H1 (cell line): ENCODE data around the gene IL23A. TPM values are rescaled to one million over a fixed set of nuclear protein-coding genes. Genes with fewer than 3 reads are reported as not detected.

Source experiments
- CTCF ChIA-PET: fragments of 300-600 bp; sonication (Branson Sonifier 250); formaldehyde crosslinking; loops from one replicate; lab custom pipeline; 2021; ENCODE audit not compliant: partially characterized antibody; lab: Charles Lee
- POLR2A ChIA-PET: fragments of 300-600 bp; sonication (Branson Sonifier 250); formaldehyde crosslinking; loops from one replicate; lab custom pipeline; 2021; ENCODE audit warnings: inconsistent platforms; ENCODE audit not compliant: partially characterized antibody; lab: Charles Lee
- DNase-seq, 2 experiments: peaks; one replicate each; pipeline versions ENCODE4 v3.0.0 to v3.0.0-alpha.2; 2010 to 2022; ENCODE audit warnings: low spot score in 2 of 2, low read depth in 1 of 2, mixed read lengths in 1 of 2
- FAIRE-seq: peaks from 2 replicates; lab custom pipeline; 2011; peaks lifted over from hg19 to GRCh38; lab: Jason Lieb, UNC
- H2AFZ ChIP-seq: 2 replicates; pipeline ENCODE4 v1.8.1; 2012; ENCODE audit warnings: low read length, inconsistent platforms
- H2AK5ac ChIP-seq: 2 replicates; pipeline ENCODE4 v1.6.1; 2013; ENCODE audit warnings: low read depth, low read length
- H2BK120ac ChIP-seq: replicated peaks from 2 replicates; pipeline ENCODE3; 2013; ENCODE audit warnings: low read depth, low read length, inconsistent platforms
- H2BK12ac ChIP-seq: 2 replicates; pipeline ENCODE4 v1.6.1; 2013; ENCODE audit warnings: low read depth, low read length
- H2BK15ac ChIP-seq: 2 replicates; pipeline ENCODE4 v1.6.1; 2013; ENCODE audit warnings: low read length
- H2BK20ac ChIP-seq: 2 replicates; pipeline ENCODE4 v1.6.1; 2013; ENCODE audit warnings: low read length
- H2BK5ac ChIP-seq: 2 replicates; pipeline ENCODE4 v1.6.1; 2013; ENCODE audit warnings: low read depth, low read length
- H3K14ac ChIP-seq: 2 replicates; pipeline ENCODE4 v1.6.1; 2013; ENCODE audit warnings: inconsistent platforms; ENCODE audit not compliant: insufficient read length
- H3K18ac ChIP-seq: 2 replicates; pipeline ENCODE4 v1.6.1; 2013; ENCODE audit warnings: low read length; ENCODE audit errors: extremely low read depth
- H3K23ac ChIP-seq: 2 replicates; pipeline ENCODE4 v1.6.1; 2013; ENCODE audit warnings: inconsistent platforms; ENCODE audit not compliant: insufficient read length
- H3K23me2 ChIP-seq: 2 replicates; pipeline ENCODE4 v1.6.1; 2013; ENCODE audit warnings: low read depth, low read length
- H3K27ac ChIP-seq: 2 replicates; pipeline ENCODE4 v1.6.1; 2011; ENCODE audit warnings: low read depth, low read length, inconsistent platforms
- H3K27me3 ChIP-seq, 4 experiments: replicated peaks in 1 of 4; 1 replicate in 1 of 4; 2 replicates in 3 of 4; pipeline versions ENCODE4 v1.6.1 to v1.8.1; 2011 to 2013; ENCODE audit warnings: low read length in 3 of 4, mild to moderate bottlenecking in 3 of 4, inconsistent platforms in 2 of 4, mixed read lengths in 2 of 4, moderate library complexity in 1 of 4; ENCODE audit not compliant: control insufficient read depth in 3 of 4, insufficient read depth in 3 of 4; ENCODE audit errors: extremely low read depth in 1 of 4
- H3K36me3 ChIP-seq, 4 experiments: 2 replicates each; pipeline versions ENCODE4 v1.6.1 to v1.8.1; 2011 to 2013; ENCODE audit warnings: mild to moderate bottlenecking in 4 of 4, low read length in 3 of 4, moderate library complexity in 2 of 4, control low read depth in 1 of 4, inconsistent platforms in 1 of 4; ENCODE audit not compliant: insufficient read depth in 4 of 4, control insufficient read depth in 2 of 4
- H3K4ac ChIP-seq: replicated peaks from 2 replicates; pipeline ENCODE3; 2013; ENCODE audit warnings: low read length, low read depth, mixed read lengths, inconsistent platforms; ENCODE audit not compliant: insufficient read length
- H3K4me1 ChIP-seq, 4 experiments: replicated peaks in 1 of 4; 1 replicate in 1 of 4; 2 replicates in 3 of 4; pipeline versions ENCODE4 v1.6.1 to v1.8.1; 2011 to 2013; ENCODE audit warnings: low read length in 3 of 4, inconsistent platforms in 2 of 4, mixed read lengths in 1 of 4; ENCODE audit not compliant: insufficient read depth in 4 of 4, control insufficient read depth in 3 of 4
- H3K4me2 ChIP-seq, 2 experiments: 2 replicates each; pipeline versions ENCODE4 v1.6.1 to v1.8.1; 2011 to 2013; ENCODE audit warnings: low read depth in 2 of 2, low read length in 2 of 2, control low read depth in 1 of 2, inconsistent platforms in 1 of 2, mild to moderate bottlenecking in 1 of 2; ENCODE audit not compliant: insufficient read depth in 1 of 2
- H3K4me3 ChIP-seq, 4 experiments: fragments of 200-600, 300-600 bp in 1 of 4; sonication (generic), shearing (Covaris generic), sonication (Bioruptor Twin) in 1 of 4; 2 replicates each; pipeline versions ENCODE4 v1.5.1 to v1.8.1; 2011 to 2016; ENCODE audit warnings: low read length in 4 of 4, low read depth in 3 of 4, control low read depth in 2 of 4, inconsistent platforms in 2 of 4, mild to moderate bottlenecking in 2 of 4, mixed read lengths in 1 of 4, moderate library complexity in 1 of 4; ENCODE audit not compliant: insufficient read depth in 2 of 4; ENCODE audit errors: extremely low read depth in 1 of 4
- H3K56ac ChIP-seq: replicated peaks from 2 replicates; pipeline ENCODE3; 2013; ENCODE audit warnings: low read depth, mild to moderate bottlenecking, mixed read lengths, low read length, inconsistent platforms; ENCODE audit not compliant: insufficient read length
- H3K79me1 ChIP-seq: 2 replicates; pipeline ENCODE4 v1.6.1; 2013; ENCODE audit warnings: low read depth, low read length, control low read depth
- H3K79me2 ChIP-seq, 2 experiments: 2 replicates each; pipeline versions ENCODE4 v1.6.1 to v1.8.1; 2012 to 2013; ENCODE audit warnings: low read length in 2 of 2, mild to moderate bottlenecking in 2 of 2, inconsistent platforms in 1 of 2; ENCODE audit not compliant: insufficient read depth in 2 of 2, control insufficient read depth in 1 of 2
- H3K9ac ChIP-seq, 4 experiments: replicated peaks in 1 of 4; 1 replicate in 1 of 4; 2 replicates in 3 of 4; pipeline versions ENCODE4 v1.6.1 to v1.8.1; 2011 to 2013; ENCODE audit warnings: low read depth in 3 of 4, low read length in 3 of 4, control low read depth in 2 of 4, mild to moderate bottlenecking in 2 of 4, moderate library complexity in 2 of 4, inconsistent platforms in 1 of 4; ENCODE audit errors: extremely low read depth in 1 of 4
- H3K9me3 ChIP-seq, 2 experiments: 2 replicates each; pipeline versions ENCODE4 v1.6.1 to v1.8.1; 2012 to 2013; ENCODE audit warnings: mild to moderate bottlenecking in 2 of 2, moderate library complexity in 2 of 2, control low read depth in 1 of 2, inconsistent platforms in 1 of 2, low read depth in 1 of 2, low read length in 1 of 2, mixed read lengths in 1 of 2; ENCODE audit not compliant: insufficient read depth in 2 of 2
- H4K20me1 ChIP-seq, 2 experiments: replicated peaks in 1 of 2; 2 replicates each; pipeline versions ENCODE3 to v1.8.1; 2011 to 2013; ENCODE audit warnings: inconsistent platforms in 2 of 2, low read length in 2 of 2, mild to moderate bottlenecking in 1 of 2; ENCODE audit not compliant: insufficient read depth in 2 of 2, control insufficient read depth in 1 of 2
- H4K5ac ChIP-seq: 2 replicates; pipeline ENCODE4 v1.6.1; 2013; ENCODE audit warnings: low read length, low read depth, mixed read lengths, inconsistent platforms; ENCODE audit not compliant: insufficient read length
- H4K8ac ChIP-seq: 2 replicates; pipeline ENCODE4 v1.8.0; 2013; ENCODE audit warnings: mild to moderate bottlenecking, moderate library complexity, low read length, inconsistent platforms; ENCODE audit not compliant: insufficient read depth; ENCODE audit errors: extremely low read depth
- H4K91ac ChIP-seq: replicated peaks from 2 replicates; pipeline ENCODE3; 2013; ENCODE audit warnings: low read length, mixed read lengths, inconsistent platforms; ENCODE audit not compliant: insufficient read length
- ASH2L ChIP-seq: fragments of 200-600, 300-600 bp; sonication (generic); IDR thresholded peaks from one replicate; pipeline ENCODE4 v1.7.1; 2017; ENCODE audit warnings: low read length
- CREB1 ChIP-seq: IDR thresholded peaks from 2 replicates; pipeline ENCODE4 v1.6.1; 2012; ENCODE audit warnings: inconsistent platforms
- GTF2F1 ChIP-seq: IDR thresholded peaks from 2 replicates; pipeline ENCODE4 v1.6.1; 2012; ENCODE audit warnings: low read depth, low read length, improper control_type of control experiment, borderline replicate concordance
- NRF1 ChIP-seq: IDR thresholded peaks from 2 replicates; pipeline ENCODE4 v1.6.1; 2011; ENCODE audit warnings: mild to moderate bottlenecking, low read depth, low read length, improper control_type of control experiment
- RNF2 ChIP-seq: fragments of 200-900, 300-1000 bp; sonication (generic); IDR thresholded peaks from 2 replicates; pipeline ENCODE4 v1.7.1; 2016; ENCODE audit warnings: borderline replicate concordance, low read depth, mild to moderate bottlenecking, antibody characterized with exemption, low read length; ENCODE audit not compliant: poor library complexity, severe bottlenecking; ENCODE audit errors: missing control alignments
- SIX5 ChIP-seq: IDR thresholded peaks from 2 replicates; pipeline ENCODE4 v1.6.1; 2011; ENCODE audit warnings: mild to moderate bottlenecking, low read depth, low read length
- SP2 ChIP-seq: IDR thresholded peaks from 2 replicates; pipeline ENCODE4 v1.6.1; 2012; ENCODE audit warnings: mild to moderate bottlenecking, low read length, inconsistent platforms
- TAF7 ChIP-seq: optimal IDR thresholded peaks from 2 replicates; pipeline ENCODE3; 2011; ENCODE audit warnings: low read depth, mild to moderate bottlenecking, inconsistent platforms, low read length, moderate library complexity, borderline replicate concordance
- USF2 ChIP-seq: IDR thresholded peaks from 2 replicates; pipeline ENCODE4 v1.6.1; 2011; ENCODE audit warnings: low read length, improper control_type of control experiment
- WGBS, 2 experiments: shearing (Covaris generic) in 1 of 2; methylation state at CpG; one replicate each; pipeline versions ENCODE4 v1.1.6 to v1.1.7; 2013 to 2015; ENCODE audit warnings: low lambda C conversion rate in 2 of 2, mixed read lengths in 2 of 2, inconsistent platforms in 1 of 2, low coverage in 1 of 2, missing lambda C conversion rate in 1 of 2; ENCODE audit not compliant: insufficient replicate concordance in 2 of 2, insufficient coverage in 1 of 2, insufficient read length in 1 of 2; ENCODE audit errors: extremely low coverage in 1 of 2, missing lambda C conversion rate in 1 of 2; 5-methylcytosine and 5-hydroxymethylcytosine counted together
- polyA plus RNA-seq, 7 experiments: library from polyadenylated mRNA; depleted of rRNA in 3 of 7; stranded (reverse) in 5 of 7; unstranded in 2 of 7; fragments of >200 nt in 5 of 7; fragments of 200-250 nt in 2 of 7; gene quantifications; 1 replicate in 5 of 7; 2 replicates in 1 of 7; 4 replicates in 1 of 7; pipeline versions ENCODE4 v1.2.1 to v1.2.3, GENCODE V29; 2011 to 2013; ENCODE audit warnings: missing spikeins in 2 of 7, mixed read lengths in 2 of 7
- total RNA-seq: library from RNA; stranded (reverse); fragmentation: NEBNext Ultra II Directional; extraction: Animal tissue kit (Norgen Biotek cat#: 25700); gene quantifications from 2 replicates; pipeline ENCODE4 v1.2.1, GENCODE V29; 2021
- TF ChIP-seq, protein P1 (sequence below), 3 experiments: IDR thresholded peaks; 1 replicate in 2 of 3; 2 replicates in 1 of 3; pipeline versions ENCODE4 v1.5.1 to v1.6.1; 2011; ENCODE audit warnings: low read length in 3 of 3, mild to moderate bottlenecking in 3 of 3, inconsistent platforms in 2 of 3, low read depth in 1 of 3, moderate library complexity in 1 of 3; ENCODE audit not compliant: insufficient read depth in 1 of 3; ENCODE audit errors: control extremely low read depth in 1 of 3

IL23A gene
- total and polyA plus RNA-seq, 2 of the 8 experiments (the other 6 are each of a cell fraction or from before 2014, with no cell fraction given), result 2.3 to 3.6 TPM

GRCh38 chr12:56350662-56351061 lies 12.0 kb downstream of the IL23A start:
- CTCF ChIA-PET, result interaction anchor here (0.5 to 1.8 kb wide), 5 partner anchors 10 to 260 kb away, joined by 3 to 7 read pairs (median 3); partner anchors contain the start of genes IL23A and STAT2
- H2BK15ac ChIP-seq, result no peak overlapping the region
- H3K14ac ChIP-seq, result no peak overlapping the region
- H3K18ac ChIP-seq, result no peak overlapping the region
- no peaks in the 10 kb centered on the region for H3K23me2 ChIP-seq
- WGBS, 2 experiments, result 74% methylated on average over 2 of the region's 2 CpGs; no CpG with 5 or more reads in 1 of the 2 experiments
- peaks cover 16 to 65% (median 47%) of the 10 kb centered on the region in 4 experiments for H3K36me3 ChIP-seq
- H3K27me3 ChIP-seq, result no peaks in the 10 kb centered on the region
- no peak for FAIRE-seq
- no peak overlapping the region for H2BK5ac ChIP-seq
- H3K4me1 ChIP-seq, result no peaks in the 10 kb centered on the region
- no peak for TF ChIP-seq GTF2F1
- no peak for TF ChIP-seq USF2
- no peak for TF ChIP-seq TAF7
- no peak for TF ChIP-seq NRF1
- TF ChIP-seq, protein P1, sequence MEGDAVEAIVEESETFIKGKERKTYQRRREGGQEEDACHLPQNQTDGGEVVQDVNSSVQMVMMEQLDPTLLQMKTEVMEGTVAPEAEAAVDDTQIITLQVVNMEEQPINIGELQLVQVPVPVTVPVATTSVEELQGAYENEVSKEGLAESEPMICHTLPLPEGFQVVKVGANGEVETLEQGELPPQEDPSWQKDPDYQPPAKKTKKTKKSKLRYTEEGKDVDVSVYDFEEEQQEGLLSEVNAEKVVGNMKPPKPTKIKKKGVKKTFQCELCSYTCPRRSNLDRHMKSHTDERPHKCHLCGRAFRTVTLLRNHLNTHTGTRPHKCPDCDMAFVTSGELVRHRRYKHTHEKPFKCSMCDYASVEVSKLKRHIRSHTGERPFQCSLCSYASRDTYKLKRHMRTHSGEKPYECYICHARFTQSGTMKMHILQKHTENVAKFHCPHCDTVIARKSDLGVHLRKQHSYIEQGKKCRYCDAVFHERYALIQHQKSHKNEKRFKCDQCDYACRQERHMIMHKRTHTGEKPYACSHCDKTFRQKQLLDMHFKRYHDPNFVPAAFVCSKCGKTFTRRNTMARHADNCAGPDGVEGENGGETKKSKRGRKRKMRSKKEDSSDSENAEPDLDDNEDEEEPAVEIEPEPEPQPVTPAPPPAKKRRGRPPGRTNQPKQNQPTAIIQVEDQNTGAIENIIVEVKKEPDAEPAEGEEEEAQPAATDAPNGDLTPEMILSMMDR (IDR thresholded peaks at IDR 0.05; ENCODE audit: control extremely low read depth in 1 of 3, insufficient read depth in 1 of 3, low read depth in 1 of 3, low read length in 3 of 3), result no peak
- TF ChIP-seq SIX5, result no peak
- no peak for TF ChIP-seq ASH2L
- no peak for TF ChIP-seq SP2
- no peak for TF ChIP-seq RNF2
- TF ChIP-seq CREB1, result no peak
- TF ChIP-seq, all 59 proteins: peak for 0
- Histone ChIP-seq H3K4ac (no peak overlapping the region), H3K9ac (no peak overlapping the region), H4K20me1 (no peaks in the 10 kb centered on the region), H2BK12ac (no peak overlapping the region), H2AK5ac (no peak overlapping the region), H3K9me3 (no peaks in the 10 kb centered on the region; a peak in 1 of 4 replicates), H3K79me2 (no peaks in the 10 kb centered on the region), H3K23ac (no peak overlapping the region), H3K4me3 (no peak overlapping the region), H4K8ac (no peak overlapping the region), H2BK20ac (no peak overlapping the region), H2AFZ (no peak overlapping the region), H2BK120ac (no peak overlapping the region), H4K91ac (no peak overlapping the region), H4K5ac (no peak overlapping the region), H3K27ac (no peak overlapping the region), H3K56ac (no peak overlapping the region), H3K4me2 (no peak overlapping the region), H3K79me1 (no peaks in the 10 kb centered on the region; the same call in 1 of the 2 replicates)
- no peak for DNase-seq
- POLR2A ChIA-PET, result interaction anchor here (1.1 to 4.3 kb wide), 3 partner anchors 10 to 96 kb away, joined by 3 to 20 read pairs (median 6); partner anchors contain the start of genes IL23A and STAT2
